ENCODE data around the gene ANGPTL2.

ANGPTL2 gene

GRCh38 chr9:127067603-127068220 lies 54.7 kb downstream of the ANGPTL2 start:
- no peak for TF ChIP-seq BACH2 (CRISPR knock-in tag; IDR thresholded peaks at IDR 0.05; ENCODE audit: borderline replicate concordance)
- no peak for TF ChIP-seq PATZ1 (CRISPR knock-in tag; IDR thresholded peaks at IDR 0.05; ENCODE audit: borderline replicate concordance)
- no peak for TF ChIP-seq ZC3H10 (CRISPR knock-in tag; IDR thresholded peaks at IDR 0.05)
- TF ChIP-seq ZFP30 (CRISPR knock-in tag; IDR thresholded peaks at IDR 0.05): no peak
- no peak for TF ChIP-seq ZNF565 (CRISPR knock-in tag; conservative IDR thresholded peaks at IDR 0.05; ENCODE audit: low read depth)
- no peak for TF ChIP-seq ZNF8 (CRISPR knock-in tag; IDR thresholded peaks at IDR 0.05)
- TF ChIP-seq OSR1 (CRISPR knock-in tag; IDR thresholded peaks at IDR 0.05): no peak
- TF ChIP-seq ZNF70 (CRISPR knock-in tag; IDR thresholded peaks at IDR 0.05): no peak
- TF ChIP-seq ESRRG (CRISPR knock-in tag; IDR thresholded peaks at IDR 0.05): no peak
- no peak for TF ChIP-seq ARNTL (CRISPR knock-in tag; IDR thresholded peaks at IDR 0.05; ENCODE audit: borderline replicate concordance, low read depth)
- TF ChIP-seq RARB (CRISPR knock-in tag; IDR thresholded peaks at IDR 0.05): no peak
- no peak for TF ChIP-seq CREB5 (CRISPR knock-in tag; IDR thresholded peaks at IDR 0.05; ENCODE audit: low read depth)
- TF ChIP-seq TOX (CRISPR knock-in tag; IDR thresholded peaks at IDR 0.05; ENCODE audit: borderline replicate concordance): no peak
- TF ChIP-seq CSDC2 (CRISPR knock-in tag; IDR thresholded peaks at IDR 0.05): no peak
- no peak for TF ChIP-seq ZFP3 (CRISPR knock-in tag; IDR thresholded peaks at IDR 0.05)
- TF ChIP-seq POU6F1 (CRISPR knock-in tag; IDR thresholded peaks at IDR 0.05; ENCODE audit: borderline replicate concordance, low read depth): no peak
- ATAC-seq: no peak

GRCh38 chr9:127066851-127067136 lies 55.6 kb downstream of the ANGPTL2 start:
- TF ChIP-seq TSHZ2 (CRISPR knock-in tag; IDR thresholded peaks at IDR 0.05): no peak
- no peak for TF ChIP-seq OSR1 (CRISPR knock-in tag; IDR thresholded peaks at IDR 0.05)
- no peak for TF ChIP-seq POU6F1 (CRISPR knock-in tag; IDR thresholded peaks at IDR 0.05; ENCODE audit: borderline replicate concordance, low read depth)

GRCh38 chr9:127066060-127066850 lies 56.2 kb downstream of the ANGPTL2 start:
- no peak for ATAC-seq
- no peak for TF ChIP-seq CSDC2 (CRISPR knock-in tag; IDR thresholded peaks at IDR 0.05)

More at GRCh38 chr9:127066851-127067136, 55.6 kb downstream of the ANGPTL2 start:
- ATAC-seq: no peak

GRCh38 chr9:127065592-127065991 lies 56.8 kb downstream of the ANGPTL2 start:
- ATAC-seq: no peak
- TF ChIP-seq ESRRG (CRISPR knock-in tag; IDR thresholded peaks at IDR 0.05) (no peak), PATZ1 (CRISPR knock-in tag; IDR thresholded peaks at IDR 0.05; ENCODE audit: borderline replicate concordance) (no peak), ZNF70 (CRISPR knock-in tag; IDR thresholded peaks at IDR 0.05) (no peak), ZFP3 (CRISPR knock-in tag; IDR thresholded peaks at IDR 0.05) (no peak), TOX (CRISPR knock-in tag; IDR thresholded peaks at IDR 0.05; ENCODE audit: borderline replicate concordance) (no peak), PPARA (CRISPR knock-in tag; IDR thresholded peaks at IDR 0.05; ENCODE audit: borderline replicate concordance) (no peak), OSR1 (CRISPR knock-in tag; IDR thresholded peaks at IDR 0.05) (no peak), TSHZ2 (CRISPR knock-in tag; IDR thresholded peaks at IDR 0.05) (no peak)
